ENCODE results near the gene TCEANC.

DNA sequence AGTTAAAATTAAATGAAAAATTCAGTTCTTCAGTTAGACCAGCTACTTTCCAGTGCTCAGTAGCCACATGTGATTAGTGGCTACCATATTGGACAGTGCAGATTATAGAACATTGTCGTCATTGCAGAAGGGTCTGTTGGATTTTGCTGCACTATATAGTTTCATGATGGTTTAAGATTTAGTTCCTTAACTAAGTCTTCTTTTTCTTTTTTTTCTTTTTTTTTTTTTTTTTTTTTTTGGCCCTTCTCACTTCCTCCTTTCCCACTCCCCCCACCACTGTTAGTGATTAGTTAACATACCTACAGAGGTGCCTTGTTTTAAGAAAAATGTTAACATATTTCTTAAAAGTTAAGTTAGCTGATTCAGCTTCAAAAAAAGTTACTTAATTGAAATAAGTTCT, 45.0 kb downstream of the TCEANC start:
- TF ChIP-seq POU6F1 (CRISPR knock-in tag; IDR thresholded peaks at IDR 0.05; ENCODE audit: borderline replicate concordance, low read depth) (no peak), ARNTL (CRISPR knock-in tag; IDR thresholded peaks at IDR 0.05; ENCODE audit: borderline replicate concordance, low read depth) (no peak), ZFP30 (CRISPR knock-in tag; IDR thresholded peaks at IDR 0.05) (no peak), RARB (CRISPR knock-in tag; IDR thresholded peaks at IDR 0.05) (no peak), PATZ1 (CRISPR knock-in tag; IDR thresholded peaks at IDR 0.05; ENCODE audit: borderline replicate concordance) (no peak)
- TF ChIP-seq, protein P1, sequence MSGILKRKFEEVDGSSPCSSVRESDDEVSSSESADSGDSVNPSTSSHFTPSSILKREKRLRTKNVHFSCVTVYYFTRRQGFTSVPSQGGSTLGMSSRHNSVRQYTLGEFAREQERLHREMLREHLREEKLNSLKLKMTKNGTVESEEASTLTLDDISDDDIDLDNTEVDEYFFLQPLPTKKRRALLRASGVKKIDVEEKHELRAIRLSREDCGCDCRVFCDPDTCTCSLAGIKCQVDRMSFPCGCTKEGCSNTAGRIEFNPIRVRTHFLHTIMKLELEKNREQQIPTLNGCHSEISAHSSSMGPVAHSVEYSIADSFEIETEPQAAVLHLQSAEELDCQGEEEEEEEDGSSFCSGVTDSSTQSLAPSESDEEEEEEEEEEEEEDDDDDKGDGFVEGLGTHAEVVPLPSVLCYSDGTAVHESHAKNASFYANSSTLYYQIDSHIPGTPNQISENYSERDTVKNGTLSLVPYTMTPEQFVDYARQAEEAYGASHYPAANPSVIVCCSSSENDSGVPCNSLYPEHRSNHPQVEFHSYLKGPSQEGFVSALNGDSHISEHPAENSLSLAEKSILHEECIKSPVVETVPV (CRISPR knock-in tag; IDR thresholded peaks at IDR 0.05), result no peak
